Measurements from ENCODE around the gene ATP1B4. TPM values are rescaled to one million over a fixed set of nuclear protein-coding genes. Genes with fewer than 3 reads are reported as not detected.

ATP1B4 gene
- total and polyA plus RNA-seq, 9 of the 15 experiments (the other 6 are each of a cell fraction or from before 2014, with no cell fraction given): 0.04 to 0.18 TPM; not detected in 7

GRCh38 chrX:120335289-120335688 lies 26.6 kb upstream of the ATP1B4 start (continued):
- TF ChIP-seq MYNN (IDR thresholded peaks at IDR 0.05): no peak
- TF ChIP-seq MYNN (CRISPR knock-in tag; IDR thresholded peaks at IDR 0.05): no peak
- no peak for TF ChIP-seq HMG20A (CRISPR knock-in tag; conservative IDR thresholded peaks at IDR 0.05)
- peak in 1 of 2 experiments; percentile 40; a peak in 1 of 3 replicates for TF ChIP-seq CBX3 (IDR thresholded peaks at IDR 0.05; ENCODE audit: borderline replicate concordance in 1 of 2, low read length in 2 of 2)
- no peak for TF ChIP-seq SRSF3 (IDR thresholded peaks at IDR 0.05; ENCODE audit: insufficient read depth, low read length)
- TF ChIP-seq, protein P1, sequence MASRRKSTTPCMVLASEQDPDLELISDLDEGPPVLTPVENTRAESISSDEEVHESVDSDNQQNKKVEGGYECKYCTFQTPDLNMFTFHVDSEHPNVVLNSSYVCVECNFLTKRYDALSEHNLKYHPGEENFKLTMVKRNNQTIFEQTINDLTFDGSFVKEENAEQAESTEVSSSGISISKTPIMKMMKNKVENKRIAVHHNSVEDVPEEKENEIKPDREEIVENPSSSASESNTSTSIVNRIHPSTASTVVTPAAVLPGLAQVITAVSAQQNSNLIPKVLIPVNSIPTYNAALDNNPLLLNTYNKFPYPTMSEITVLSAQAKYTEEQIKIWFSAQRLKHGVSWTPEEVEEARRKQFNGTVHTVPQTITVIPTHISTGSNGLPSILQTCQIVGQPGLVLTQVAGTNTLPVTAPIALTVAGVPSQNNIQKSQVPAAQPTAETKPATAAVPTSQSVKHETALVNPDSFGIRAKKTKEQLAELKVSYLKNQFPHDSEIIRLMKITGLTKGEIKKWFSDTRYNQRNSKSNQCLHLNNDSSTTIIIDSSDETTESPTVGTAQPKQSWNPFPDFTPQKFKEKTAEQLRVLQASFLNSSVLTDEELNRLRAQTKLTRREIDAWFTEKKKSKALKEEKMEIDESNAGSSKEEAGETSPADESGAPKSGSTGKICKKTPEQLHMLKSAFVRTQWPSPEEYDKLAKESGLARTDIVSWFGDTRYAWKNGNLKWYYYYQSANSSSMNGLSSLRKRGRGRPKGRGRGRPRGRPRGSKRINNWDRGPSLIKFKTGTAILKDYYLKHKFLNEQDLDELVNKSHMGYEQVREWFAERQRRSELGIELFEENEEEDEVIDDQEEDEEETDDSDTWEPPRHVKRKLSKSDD (conservative IDR thresholded peaks at IDR 0.05; ENCODE audit: low read length): no peak
- TF ChIP-seq SMC3 (conservative IDR thresholded peaks at IDR 0.05; ENCODE audit: insufficient read depth, low read depth, low read length): no peak
- no peak for TF ChIP-seq NFIC (IDR thresholded peaks at IDR 0.05)
- no peak for TF ChIP-seq KAT2B (IDR thresholded peaks at IDR 0.05; ENCODE audit: low read depth, low read length)
- TF ChIP-seq, protein P2, sequence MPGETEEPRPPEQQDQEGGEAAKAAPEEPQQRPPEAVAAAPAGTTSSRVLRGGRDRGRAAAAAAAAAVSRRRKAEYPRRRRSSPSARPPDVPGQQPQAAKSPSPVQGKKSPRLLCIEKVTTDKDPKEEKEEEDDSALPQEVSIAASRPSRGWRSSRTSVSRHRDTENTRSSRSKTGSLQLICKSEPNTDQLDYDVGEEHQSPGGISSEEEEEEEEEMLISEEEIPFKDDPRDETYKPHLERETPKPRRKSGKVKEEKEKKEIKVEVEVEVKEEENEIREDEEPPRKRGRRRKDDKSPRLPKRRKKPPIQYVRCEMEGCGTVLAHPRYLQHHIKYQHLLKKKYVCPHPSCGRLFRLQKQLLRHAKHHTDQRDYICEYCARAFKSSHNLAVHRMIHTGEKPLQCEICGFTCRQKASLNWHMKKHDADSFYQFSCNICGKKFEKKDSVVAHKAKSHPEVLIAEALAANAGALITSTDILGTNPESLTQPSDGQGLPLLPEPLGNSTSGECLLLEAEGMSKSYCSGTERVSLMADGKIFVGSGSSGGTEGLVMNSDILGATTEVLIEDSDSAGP (CRISPR knock-in tag; IDR thresholded peaks at IDR 0.05): no peak
- TF ChIP-seq ZNF134 (CRISPR knock-in tag; conservative IDR thresholded peaks at IDR 0.05): no peak
- TF ChIP-seq, protein P3, sequence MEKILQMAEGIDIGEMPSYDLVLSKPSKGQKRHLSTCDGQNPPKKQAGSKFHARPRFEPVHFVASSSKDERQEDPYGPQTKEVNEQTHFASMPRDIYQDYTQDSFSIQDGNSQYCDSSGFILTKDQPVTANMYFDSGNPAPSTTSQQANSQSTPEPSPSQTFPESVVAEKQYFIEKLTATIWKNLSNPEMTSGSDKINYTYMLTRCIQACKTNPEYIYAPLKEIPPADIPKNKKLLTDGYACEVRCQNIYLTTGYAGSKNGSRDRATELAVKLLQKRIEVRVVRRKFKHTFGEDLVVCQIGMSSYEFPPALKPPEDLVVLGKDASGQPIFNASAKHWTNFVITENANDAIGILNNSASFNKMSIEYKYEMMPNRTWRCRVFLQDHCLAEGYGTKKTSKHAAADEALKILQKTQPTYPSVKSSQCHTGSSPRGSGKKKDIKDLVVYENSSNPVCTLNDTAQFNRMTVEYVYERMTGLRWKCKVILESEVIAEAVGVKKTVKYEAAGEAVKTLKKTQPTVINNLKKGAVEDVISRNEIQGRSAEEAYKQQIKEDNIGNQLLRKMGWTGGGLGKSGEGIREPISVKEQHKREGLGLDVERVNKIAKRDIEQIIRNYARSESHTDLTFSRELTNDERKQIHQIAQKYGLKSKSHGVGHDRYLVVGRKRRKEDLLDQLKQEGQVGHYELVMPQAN (IDR thresholded peaks at IDR 0.05; ENCODE audit: borderline replicate concordance): no peak
- TF ChIP-seq MEIS2 (IDR thresholded peaks at IDR 0.05; ENCODE audit: partially characterized antibody): no peak
- no peak for TF ChIP-seq PYGO2 (tag; IDR thresholded peaks at IDR 0.05)
- TF ChIP-seq, protein P4, sequence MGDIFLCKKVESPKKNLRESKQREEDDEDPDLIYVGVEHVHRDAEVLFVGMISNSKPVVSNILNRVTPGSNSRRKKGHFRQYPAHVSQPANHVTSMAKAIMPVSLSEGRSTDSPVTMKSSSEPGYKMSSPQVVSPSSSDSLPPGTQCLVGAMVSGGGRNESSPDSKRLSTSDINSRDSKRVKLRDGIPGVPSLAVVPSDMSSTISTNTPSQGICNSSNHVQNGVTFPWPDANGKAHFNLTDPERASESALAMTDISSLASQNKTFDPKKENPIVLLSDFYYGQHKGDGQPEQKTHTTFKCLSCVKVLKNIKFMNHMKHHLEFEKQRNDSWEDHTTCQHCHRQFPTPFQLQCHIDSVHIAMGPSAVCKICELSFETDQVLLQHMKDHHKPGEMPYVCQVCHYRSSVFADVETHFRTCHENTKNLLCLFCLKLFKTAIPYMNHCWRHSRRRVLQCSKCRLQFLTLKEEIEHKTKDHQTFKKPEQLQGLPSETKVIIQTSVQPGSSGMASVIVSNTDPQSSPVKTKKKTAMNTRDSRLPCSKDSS (IDR thresholded peaks at IDR 0.05; ENCODE audit: low read depth, partially characterized antibody): peak; percentile 18
- no peak for TF ChIP-seq ZNF224 (CRISPR knock-in tag; IDR thresholded peaks at IDR 0.05)
- no peak for TF ChIP-seq RBM22 (IDR thresholded peaks at IDR 0.05; ENCODE audit: low read depth, low read length, poor library complexity, severe bottlenecking)
- no peak for TF ChIP-seq ZNF764 (CRISPR knock-in tag; IDR thresholded peaks at IDR 0.05; ENCODE audit: low read depth)
- no peak for TF ChIP-seq KLF16 (IDR thresholded peaks at IDR 0.05)
- TF ChIP-seq, protein P5, sequence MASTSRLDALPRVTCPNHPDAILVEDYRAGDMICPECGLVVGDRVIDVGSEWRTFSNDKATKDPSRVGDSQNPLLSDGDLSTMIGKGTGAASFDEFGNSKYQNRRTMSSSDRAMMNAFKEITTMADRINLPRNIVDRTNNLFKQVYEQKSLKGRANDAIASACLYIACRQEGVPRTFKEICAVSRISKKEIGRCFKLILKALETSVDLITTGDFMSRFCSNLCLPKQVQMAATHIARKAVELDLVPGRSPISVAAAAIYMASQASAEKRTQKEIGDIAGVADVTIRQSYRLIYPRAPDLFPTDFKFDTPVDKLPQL (IDR thresholded peaks at IDR 0.05; ENCODE audit: extremely low read depth, insufficient read length): no peak
- TF ChIP-seq ZKSCAN1 (IDR thresholded peaks at IDR 0.05; ENCODE audit: low read depth, low read length): no peak
- TF ChIP-seq ZNF668 (CRISPR knock-in tag; IDR thresholded peaks at IDR 0.05): no peak
